Hepatocyte (in vitro differentiated cells): ENCODE measurements around the gene INPP4B. TPM values are rescaled to one million over a fixed set of nuclear protein-coding genes. Genes with fewer than 3 reads are reported as not detected.

ENCODE experiments used
- DNase-seq: peaks from one replicate; pipeline ENCODE4 v3.0.0-alpha.2; 2016; ENCODE audit warnings: low spot score
- H2AFZ ChIP-seq: fragments of 200-600 bp; sonication (generic); 2 replicates; pipeline ENCODE4 v1.6.0; 2016; ENCODE audit warnings: antibody characterized with exemption, mild to moderate bottlenecking
- H3K27ac ChIP-seq: fragments of 200-600 bp; sonication (generic); 2 replicates; pipeline ENCODE4 v1.5.1; 2016; ENCODE audit warnings: mild to moderate bottlenecking
- H3K27me3 ChIP-seq: fragments of 200-600 bp; sonication (generic); 2 replicates; pipeline ENCODE4 v1.6.1; 2016
- H3K36me3 ChIP-seq: fragments of 200-600 bp; sonication (generic); replicated peaks from 2 replicates; pipeline ENCODE4 v1.5.1; 2016; ENCODE audit warnings: low read depth; ENCODE audit not compliant: insufficient read depth
- H3K4me1 ChIP-seq: fragments of 200-600 bp; sonication (generic); 2 replicates; pipeline ENCODE4 v1.5.1; 2016; ENCODE audit warnings: mild to moderate bottlenecking, moderate library complexity; ENCODE audit not compliant: insufficient read depth
- H3K4me2 ChIP-seq: fragments of 200-600 bp; sonication (generic); 2 replicates; pipeline ENCODE4 v1.6.0; 2016
- H3K4me3 ChIP-seq: fragments of 200-600 bp; sonication (generic); 2 replicates; pipeline ENCODE4 v1.5.1; 2016; ENCODE audit warnings: mild to moderate bottlenecking
- H3K79me2 ChIP-seq: fragments of 200-600 bp; sonication (generic); 2 replicates; pipeline ENCODE4 v1.6.0; 2017; ENCODE audit warnings: mild to moderate bottlenecking
- H3K9me2 ChIP-seq: fragments of 200-600 bp; sonication (generic); replicated peaks from 2 replicates; pipeline ENCODE4 v1.6.0; 2017; ENCODE audit warnings: mild to moderate bottlenecking; ENCODE audit not compliant: insufficient read depth
- H3K9me3 ChIP-seq: fragments of 200-600 bp; sonication (generic); 2 replicates; pipeline ENCODE4 v1.5.1; 2016; ENCODE audit warnings: low read depth, mild to moderate bottlenecking
- H4K20me1 ChIP-seq: fragments of 200-600 bp; sonication (generic); 2 replicates; pipeline ENCODE4 v1.6.0; 2016; ENCODE audit warnings: mild to moderate bottlenecking; ENCODE audit not compliant: insufficient read depth, poor library complexity, severe bottlenecking
- EZH2 ChIP-seq: fragments of 200-600 bp; sonication (generic); IDR thresholded peaks from 2 replicates; pipeline ENCODE4 v1.6.1; 2016; ENCODE audit warnings: antibody characterized with exemption, mild to moderate bottlenecking, borderline replicate concordance
- EZH2phosphoT487 ChIP-seq: fragments of 200-600 bp; sonication (generic); IDR thresholded peaks from one replicate; pipeline ENCODE4 v1.6.1; 2018; ENCODE audit warnings: antibody characterized with exemption, mild to moderate bottlenecking, low read depth, moderate library complexity; ENCODE audit not compliant: unreplicated experiment, severe bottlenecking
- WGBS: methylation state at CpG from one replicate; pipeline ENCODE4 v1.1.6; 2016; ENCODE audit warnings: low lambda C conversion rate; ENCODE audit errors: missing lambda C conversion rate; 5-methylcytosine and 5-hydroxymethylcytosine counted together
- polyA plus RNA-seq: library from polyadenylated mRNA; unstranded; fragments of >200 nt; fragmentation: Nextera tagmentation; extraction: Ambion mirVana; gene quantifications from 2 replicates; pipeline ENCODE4 v1.2.1, GENCODE V29; 2016
- total RNA-seq: library from RNA; depleted of rRNA; stranded (reverse); fragments of >200 nt; gene quantifications from 2 replicates; pipeline ENCODE4 v1.2.3, GENCODE V29; 2014
- TF ChIP-seq, protein P1 (sequence below): fragments of 200-600 bp; sonication (generic); IDR thresholded peaks from 2 replicates; pipeline ENCODE4 v1.5.1; 2016; ENCODE audit warnings: antibody characterized with exemption, mild to moderate bottlenecking; ENCODE audit not compliant: poor library complexity

Gene INPP4B
- total and polyA plus RNA-seq, 2 experiments from 2014 or later = 4.2 to 7.1 TPM

DNA sequence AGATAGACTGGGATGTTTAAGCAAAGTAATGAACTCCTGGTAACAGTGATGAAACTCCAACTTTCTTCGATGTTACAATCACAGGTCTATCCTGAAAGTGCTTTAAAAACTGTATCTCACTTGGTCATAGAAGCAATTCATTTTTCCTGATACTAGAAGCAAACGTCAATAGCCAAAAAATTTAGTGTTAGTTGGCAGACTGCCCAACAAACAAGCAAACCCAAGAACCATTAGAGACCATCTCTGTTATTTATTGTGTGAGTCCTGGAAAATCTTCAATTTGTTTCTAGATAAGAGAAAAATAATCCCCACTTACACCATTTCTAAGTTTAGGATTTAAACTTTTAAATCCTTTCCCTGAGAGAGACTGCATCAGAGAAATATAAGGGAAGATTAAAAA, 553.9 kb downstream of the INPP4B start:
- Histone ChIP-seq H3K4me2 (no peak overlapping the region), H3K79me2 (no peaks in the 10 kb centered on the region), H3K27ac (no peak overlapping the region), H2AFZ (no peak overlapping the region), H3K9me3 (no peaks in the 10 kb centered on the region), H3K27me3 (no peaks in the 10 kb centered on the region), H3K9me2 (no peaks in the 10 kb centered on the region), H4K20me1 (no peaks in the 10 kb centered on the region), H3K4me3 (no peak overlapping the region), H3K4me1 (no peaks in the 10 kb centered on the region), H3K36me3 (no peaks in the 10 kb centered on the region)
- WGBS = 80% methylated on average over 2 of the region's 2 CpGs
- no peak for DNase-seq
- TF ChIP-seq EZH2phosphoT487 (no peak), EZH2 (no peak)
- TF ChIP-seq, protein P1, sequence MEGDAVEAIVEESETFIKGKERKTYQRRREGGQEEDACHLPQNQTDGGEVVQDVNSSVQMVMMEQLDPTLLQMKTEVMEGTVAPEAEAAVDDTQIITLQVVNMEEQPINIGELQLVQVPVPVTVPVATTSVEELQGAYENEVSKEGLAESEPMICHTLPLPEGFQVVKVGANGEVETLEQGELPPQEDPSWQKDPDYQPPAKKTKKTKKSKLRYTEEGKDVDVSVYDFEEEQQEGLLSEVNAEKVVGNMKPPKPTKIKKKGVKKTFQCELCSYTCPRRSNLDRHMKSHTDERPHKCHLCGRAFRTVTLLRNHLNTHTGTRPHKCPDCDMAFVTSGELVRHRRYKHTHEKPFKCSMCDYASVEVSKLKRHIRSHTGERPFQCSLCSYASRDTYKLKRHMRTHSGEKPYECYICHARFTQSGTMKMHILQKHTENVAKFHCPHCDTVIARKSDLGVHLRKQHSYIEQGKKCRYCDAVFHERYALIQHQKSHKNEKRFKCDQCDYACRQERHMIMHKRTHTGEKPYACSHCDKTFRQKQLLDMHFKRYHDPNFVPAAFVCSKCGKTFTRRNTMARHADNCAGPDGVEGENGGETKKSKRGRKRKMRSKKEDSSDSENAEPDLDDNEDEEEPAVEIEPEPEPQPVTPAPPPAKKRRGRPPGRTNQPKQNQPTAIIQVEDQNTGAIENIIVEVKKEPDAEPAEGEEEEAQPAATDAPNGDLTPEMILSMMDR = no peak

DNA sequence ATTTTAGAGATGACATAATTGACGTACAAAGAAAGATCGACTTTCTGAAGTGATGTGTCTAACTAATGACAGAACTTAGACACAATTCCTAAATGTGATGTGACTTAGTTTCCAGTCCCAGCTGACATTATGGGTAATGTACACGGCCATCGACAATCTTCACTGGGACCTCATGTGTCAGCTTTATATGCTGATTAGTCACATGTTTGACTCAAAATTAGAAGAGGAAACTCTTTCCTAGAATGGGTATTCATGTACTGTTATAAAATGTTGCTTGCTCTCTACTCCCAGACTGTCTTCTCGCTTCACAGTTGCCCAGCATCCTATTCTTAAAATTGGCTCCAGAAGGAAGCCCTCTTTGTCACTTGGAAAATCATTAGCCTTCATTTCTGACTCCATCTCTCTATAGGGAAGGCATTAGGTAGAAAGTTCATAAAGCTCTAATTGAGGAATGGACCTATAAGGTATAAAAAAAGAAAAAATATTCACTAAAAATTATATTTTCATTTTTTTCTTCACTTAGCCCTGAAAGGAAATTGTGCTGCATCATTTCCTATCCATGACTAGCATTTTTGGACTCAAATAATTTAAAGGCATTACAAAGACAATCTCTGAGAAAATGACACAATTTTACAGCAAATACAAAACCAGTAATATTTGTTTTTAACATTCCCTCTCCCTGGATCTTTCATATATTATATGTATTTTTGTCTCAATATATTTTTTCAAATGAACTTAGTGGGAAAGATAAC, 554.6 kb downstream of the INPP4B start:
- no peak for DNase-seq
- no peaks in the 10 kb centered on the region for H3K79me2 ChIP-seq
- no peaks in the 10 kb centered on the region for H3K9me2 ChIP-seq
- no peaks in the 10 kb centered on the region for H3K9me3 ChIP-seq
- no peaks in the 10 kb centered on the region for H3K27me3 ChIP-seq
- WGBS = 79% methylated on average over 5 of the region's 5 CpGs
- no peak overlapping the region for H2AFZ ChIP-seq
- no peak for TF ChIP-seq EZH2phosphoT487
- no peak for TF ChIP-seq EZH2
- TF ChIP-seq, protein P1 = no peak
- H3K4me3 ChIP-seq = no peak overlapping the region
- H4K20me1 ChIP-seq = no peaks in the 10 kb centered on the region
- H3K36me3 ChIP-seq = no peaks in the 10 kb centered on the region
- H3K27ac ChIP-seq = no peak overlapping the region
- H3K4me2 ChIP-seq = no peak overlapping the region
- H3K4me1 ChIP-seq = no peaks in the 10 kb centered on the region

DNA sequence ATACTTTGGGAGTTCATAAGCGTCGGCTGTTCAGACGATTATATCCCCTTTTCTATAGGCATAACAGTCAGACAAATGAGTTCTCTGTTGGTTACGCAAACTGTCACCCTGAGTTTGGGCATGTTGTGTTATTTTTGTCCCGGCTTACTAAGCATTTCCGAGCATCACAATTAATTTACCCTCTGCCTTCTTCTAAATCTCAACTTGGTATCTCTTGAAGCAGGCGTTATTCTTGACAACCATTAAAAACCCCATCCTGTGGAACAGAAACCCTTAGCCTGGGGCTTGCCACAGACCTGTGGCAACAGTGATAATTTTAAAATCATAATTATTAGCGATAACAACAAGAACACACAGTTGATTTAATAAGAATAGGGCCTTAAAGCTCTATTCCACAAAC, 558.7 kb downstream of the INPP4B start:
- H4K20me1 ChIP-seq = no peaks in the 10 kb centered on the region
- H3K27ac ChIP-seq = no peak overlapping the region
- WGBS = 97% methylated on average over 8 of the region's 8 CpGs
- H3K4me1 ChIP-seq = no peaks in the 10 kb centered on the region
- H3K79me2 ChIP-seq = no peaks in the 10 kb centered on the region
- no peaks in the 10 kb centered on the region for H3K27me3 ChIP-seq
- H3K36me3 ChIP-seq = no peaks in the 10 kb centered on the region
- no peak overlapping the region for H2AFZ ChIP-seq
- H3K4me2 ChIP-seq = no peak overlapping the region
- no peaks in the 10 kb centered on the region for H3K9me2 ChIP-seq
- H3K4me3 ChIP-seq = no peak overlapping the region
- no peak for DNase-seq
- no peak for TF ChIP-seq EZH2
- no peak for TF ChIP-seq EZH2phosphoT487
- TF ChIP-seq, protein P1 = no peak
- no peaks in the 10 kb centered on the region for H3K9me3 ChIP-seq

DNA sequence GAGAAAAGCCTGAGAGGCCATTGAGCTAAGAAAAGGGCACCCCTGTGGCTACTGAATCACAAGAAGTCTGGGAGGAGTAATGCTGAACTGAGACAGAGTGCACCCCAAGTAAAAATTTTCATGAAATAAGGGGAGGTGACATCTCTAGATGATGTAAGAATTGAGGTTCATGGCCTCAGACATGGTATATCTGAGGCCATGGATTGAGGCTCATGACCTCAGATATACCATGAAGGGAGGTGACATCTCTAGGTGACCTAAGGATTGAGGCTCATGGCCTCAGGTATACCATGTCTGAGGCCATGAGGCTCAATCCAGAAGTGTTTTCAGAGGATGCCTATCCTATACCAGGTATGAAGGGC, 560.9 kb downstream of the INPP4B start:
- H3K79me2 ChIP-seq = no peaks in the 10 kb centered on the region
- H3K4me1 ChIP-seq = no peaks in the 10 kb centered on the region
- TF ChIP-seq EZH2 (no peak), EZH2phosphoT487 (no peak)
- TF ChIP-seq, protein P1 = no peak
- no peaks in the 10 kb centered on the region for H3K36me3 ChIP-seq
- no peak overlapping the region for H3K4me2 ChIP-seq
- H4K20me1 ChIP-seq = no peaks in the 10 kb centered on the region
- no peak overlapping the region for H2AFZ ChIP-seq
- no peaks in the 10 kb centered on the region for H3K9me3 ChIP-seq
- H3K27ac ChIP-seq = no peak overlapping the region
- DNase-seq = no peak
- H3K4me3 ChIP-seq = no peak overlapping the region
- H3K9me2 ChIP-seq = no peaks in the 10 kb centered on the region
- no peaks in the 10 kb centered on the region for H3K27me3 ChIP-seq
